HG02759 (cell line): ENCODE data around the gene RCN1.
"Not testable (repeated sequence)": the region's sequence is repeated elsewhere in the genome, so short reads cannot be mapped to it uniquely, and the experiment has no call there.

Experiments
- ATAC-seq: cut with Tn5 transposase; IDR thresholded peaks from one replicate; pipeline ENCODE4 v1.9.1; 2021; ENCODE audit warnings: mild to moderate bottlenecking, moderate library complexity; ENCODE audit not compliant: unreplicated experiment

RCN1 gene

GRCh38 chr11:32073644-32074026, 17.2 kb upstream of the RCN1 start:
- no peak for ATAC-seq

- no peak for ATAC-seq
These were observed 11.3 kb upstream of the RCN1 start for GRCh38 chr11:32079553-32079952.

DNA sequence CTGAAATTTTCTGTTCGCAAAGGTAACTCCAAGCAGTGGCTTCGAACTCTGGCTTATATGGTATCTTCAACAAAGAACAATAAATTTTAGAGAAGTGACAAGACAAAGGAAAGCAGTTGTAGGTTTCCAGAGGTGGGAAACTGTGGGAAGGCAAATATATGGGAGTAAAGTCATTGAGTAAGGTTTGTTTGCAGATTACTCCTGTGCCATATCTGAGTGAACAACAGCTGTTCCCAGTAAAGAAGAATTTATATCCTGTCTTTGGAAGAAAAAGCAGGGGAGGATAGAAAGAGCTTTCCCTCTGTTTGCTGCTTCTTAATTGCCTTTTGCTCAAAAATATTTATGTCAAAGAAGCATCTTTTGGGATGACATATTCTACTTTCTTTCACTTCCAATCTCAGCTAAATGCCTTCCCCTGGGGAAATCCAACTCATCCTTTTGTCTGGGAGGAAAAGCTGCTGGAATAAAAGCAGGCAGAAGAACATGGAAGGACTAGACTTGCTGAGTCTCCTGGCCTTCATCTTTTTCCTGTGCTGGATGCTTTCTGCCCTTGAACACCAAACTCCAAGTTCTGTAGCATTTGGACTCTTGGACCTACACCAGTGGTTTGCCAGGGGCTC, 10.4 kb upstream of the RCN1 start:
- ATAC-seq, result no peak

GRCh38 chr11:32081129-32081641, 9.7 kb upstream of the RCN1 start:
- ATAC-seq, result peak; percentile 79

GRCh38 chr11:32081901-32082300, 9.0 kb upstream of the RCN1 start:
- ATAC-seq, result no peak

DNA sequence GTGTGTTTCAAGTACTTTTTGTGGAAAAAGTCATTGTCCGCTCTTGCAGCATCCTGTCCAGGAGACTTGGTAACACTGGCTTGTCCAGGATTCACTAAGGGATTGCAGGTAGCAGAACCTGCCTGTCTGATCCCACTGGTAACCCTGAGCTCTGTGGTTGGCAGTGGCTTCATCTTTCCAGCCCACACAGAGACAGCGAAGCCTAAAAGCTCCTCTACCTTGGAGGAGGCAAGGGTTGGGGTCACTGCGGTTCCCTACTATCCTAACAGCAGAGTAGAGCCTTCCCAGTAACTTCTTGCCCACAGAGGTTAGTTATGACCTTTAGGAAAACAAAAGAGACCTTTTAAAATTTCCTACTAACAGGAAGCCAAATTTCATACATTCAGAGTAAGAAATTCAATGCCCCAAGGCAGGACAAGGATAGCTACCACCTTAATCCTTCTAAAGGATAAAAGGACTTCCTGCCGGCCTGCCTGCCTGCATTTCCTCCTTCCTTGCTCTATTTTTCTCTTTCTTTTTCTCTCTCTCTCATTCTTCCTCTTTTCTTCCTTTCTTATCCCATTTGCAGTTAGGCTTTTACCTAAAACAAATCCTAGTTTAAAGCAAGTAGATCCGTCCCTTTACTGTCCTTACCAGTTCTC, 8.4 kb upstream of the RCN1 start:
- no peak for ATAC-seq

DNA sequence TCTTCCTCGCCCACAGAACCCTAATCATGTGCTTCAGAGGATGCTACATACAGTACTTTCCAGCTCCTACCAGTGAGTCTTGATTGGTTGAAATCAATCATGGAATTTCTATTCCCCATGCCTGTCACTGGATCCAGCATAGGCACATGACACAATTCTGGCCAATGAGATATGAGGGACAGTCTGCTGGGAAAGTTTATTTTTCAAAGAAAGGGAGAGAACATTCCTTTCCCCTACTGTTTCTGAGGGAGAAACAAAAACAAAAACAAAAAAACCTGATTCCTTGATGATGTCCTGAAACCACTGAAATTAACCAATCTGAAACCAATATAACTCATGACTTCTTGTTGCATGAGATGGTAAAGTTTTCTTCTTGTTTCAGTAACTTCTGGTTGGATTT, 3.3 kb upstream of the RCN1 start:
- ATAC-seq, result no peak

GRCh38 chr11:32088117-32088941, 2.5 kb upstream of the RCN1 start:
- peak; percentile 28 for ATAC-seq

DNA sequence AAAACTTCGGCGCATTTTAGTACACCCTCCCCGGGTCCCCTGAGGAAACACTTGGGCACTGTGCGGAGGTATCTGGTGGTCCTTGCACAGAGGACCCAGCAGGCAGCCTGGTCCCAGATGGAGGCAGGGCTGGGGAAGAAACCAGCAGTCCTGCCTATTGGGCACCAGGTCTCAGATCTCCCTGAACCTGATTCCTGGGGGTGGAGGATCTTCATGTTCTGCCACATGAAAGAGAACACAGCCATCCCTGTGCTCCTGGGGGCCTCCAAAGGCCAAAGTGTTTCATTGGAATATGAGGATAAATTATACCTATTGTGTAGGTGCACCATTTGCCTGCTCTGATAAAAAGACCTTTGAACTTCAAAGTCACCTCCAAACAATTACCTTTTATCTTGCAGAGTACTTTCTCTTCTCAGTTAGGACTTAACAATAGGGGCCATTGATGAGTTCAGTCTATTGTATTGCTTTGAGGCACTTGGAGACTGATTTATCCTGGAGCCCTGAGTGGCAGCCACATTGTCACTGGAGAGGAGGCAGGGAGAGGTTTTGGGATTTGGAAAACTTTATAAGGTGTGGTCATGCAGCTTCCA, 1.8 kb downstream of the RCN1 start:
- ATAC-seq, result no peak

DNA sequence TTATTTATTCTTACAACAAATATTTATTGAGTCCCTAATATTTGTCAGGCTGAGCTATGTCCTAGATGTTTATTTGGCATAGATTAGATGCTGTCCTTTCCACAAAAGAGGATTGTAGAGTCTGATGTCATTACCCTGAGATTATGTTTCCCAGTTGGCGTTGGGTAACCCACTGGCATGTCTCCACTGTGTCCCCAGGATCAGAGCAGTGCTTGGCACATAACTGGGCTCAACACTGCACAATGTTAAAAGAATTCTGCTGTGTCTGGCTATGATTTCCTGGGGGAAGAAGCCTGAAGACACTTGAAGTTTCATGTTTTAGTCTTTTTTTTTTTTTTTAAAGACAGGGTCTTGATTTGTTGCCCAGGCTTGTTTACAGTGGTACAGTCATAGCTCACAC, 4.0 kb downstream of the RCN1 start:
- no peak for ATAC-seq

- no peak for ATAC-seq
These were observed 7.4 kb downstream of the RCN1 start for GRCh38 chr11:32098142-32098903.

DNA sequence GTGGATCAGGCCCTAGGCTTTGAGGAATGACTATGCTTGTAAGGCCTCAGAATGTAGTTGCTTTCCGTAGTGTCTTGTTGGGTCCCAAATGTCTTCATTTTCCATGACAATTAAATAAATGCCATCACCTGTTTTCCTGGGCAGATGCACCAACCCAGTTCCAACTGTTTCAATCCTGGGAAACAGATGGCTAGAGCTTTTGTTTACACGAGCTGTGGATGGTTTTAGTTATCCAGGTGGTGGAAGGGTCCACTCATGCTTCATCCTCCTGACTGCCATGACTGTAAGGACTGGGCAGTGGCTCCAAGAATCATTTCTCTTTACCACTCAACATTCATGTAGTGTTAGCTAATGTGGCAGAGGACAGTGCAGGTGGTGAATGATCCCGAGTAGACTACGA, 8.6 kb downstream of the RCN1 start:
- no peak for ATAC-seq

GRCh38 chr11:32100495-32100894, 9.6 kb downstream of the RCN1 start:
- ATAC-seq, result no peak

GRCh38 chr11:32101791-32102190, 10.9 kb downstream of the RCN1 start:
- ATAC-seq, result no peak

GRCh38 chr11:32103121-32103719, 12.3 kb downstream of the RCN1 start:
- not testable (repeated sequence) for ATAC-seq

- no peak for ATAC-seq
These were observed 13.1 kb downstream of the RCN1 start for GRCh38 chr11:32103941-32104340.

DNA sequence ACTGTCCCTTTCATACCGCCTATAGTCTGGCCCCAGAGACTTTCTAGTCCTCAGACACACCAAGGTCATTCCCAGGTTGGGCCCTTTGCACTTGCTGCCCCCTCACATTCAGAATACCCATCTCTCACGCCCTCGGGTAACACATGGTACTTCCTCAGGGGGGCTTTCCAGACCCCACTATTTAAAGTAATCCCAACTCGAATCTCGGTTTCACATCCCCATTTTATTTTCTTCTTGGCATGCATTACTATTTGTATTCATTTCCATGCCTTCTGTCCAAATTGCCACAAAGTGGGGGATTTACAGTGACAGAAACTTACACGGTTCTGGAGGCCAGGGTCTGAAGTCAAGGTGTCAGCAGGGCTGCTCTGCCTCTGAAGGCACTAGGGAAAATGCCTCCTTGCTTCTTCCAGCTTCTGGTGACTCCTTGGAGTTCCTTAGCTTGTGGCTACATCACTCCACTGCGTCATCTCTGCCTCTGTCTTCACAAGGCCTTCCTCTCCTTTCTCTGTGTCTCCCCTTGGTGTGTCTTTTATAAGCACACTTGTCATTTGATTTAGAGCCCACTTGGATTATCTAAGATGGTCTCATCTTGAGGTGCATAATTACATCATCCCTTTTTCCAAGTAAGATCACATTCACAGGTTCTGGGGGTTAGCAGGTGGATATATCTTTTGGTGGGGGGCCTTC, 15.1 kb downstream of the RCN1 start:
- peak; percentile 86 for ATAC-seq

DNA sequence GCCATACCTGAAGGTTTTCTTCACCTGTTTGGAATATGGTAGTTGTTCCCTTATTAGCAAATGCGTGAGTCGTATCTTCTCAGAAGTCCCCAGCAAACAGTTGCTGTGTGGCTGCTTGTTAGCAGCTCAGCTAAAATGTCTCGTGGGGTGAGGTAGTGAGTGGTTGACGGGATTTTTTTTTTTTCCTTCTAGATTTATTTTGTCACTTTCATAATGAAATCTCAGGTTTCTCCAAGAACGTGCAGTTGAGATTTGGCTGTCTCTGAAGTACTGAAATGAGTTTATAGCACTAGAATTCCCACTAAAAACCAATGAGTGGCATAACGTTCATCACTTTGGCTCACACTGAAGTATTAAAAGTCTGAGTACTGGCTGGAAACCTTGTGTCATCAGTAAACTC, 16.8 kb downstream of the RCN1 start:
- no peak for ATAC-seq

DNA sequence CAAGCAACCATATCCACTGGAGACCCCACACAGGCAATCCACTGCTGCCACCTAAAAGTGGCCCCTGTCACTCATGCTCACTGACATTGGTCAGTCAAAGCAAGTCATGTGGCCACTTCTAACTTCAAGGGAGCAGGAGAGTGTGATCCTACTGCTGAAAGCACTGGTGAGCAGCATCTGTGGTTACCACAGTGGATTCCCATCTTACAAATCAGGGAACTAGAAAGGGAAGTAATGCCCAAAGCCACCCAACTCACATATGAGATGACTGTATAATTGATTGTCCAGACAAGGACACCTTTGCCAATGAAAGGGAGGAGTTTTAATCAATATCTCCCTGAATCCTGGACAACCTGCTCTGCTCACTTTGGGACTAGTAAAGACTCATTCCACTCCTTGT, 17.7 kb downstream of the RCN1 start:
- no peak for ATAC-seq

DNA sequence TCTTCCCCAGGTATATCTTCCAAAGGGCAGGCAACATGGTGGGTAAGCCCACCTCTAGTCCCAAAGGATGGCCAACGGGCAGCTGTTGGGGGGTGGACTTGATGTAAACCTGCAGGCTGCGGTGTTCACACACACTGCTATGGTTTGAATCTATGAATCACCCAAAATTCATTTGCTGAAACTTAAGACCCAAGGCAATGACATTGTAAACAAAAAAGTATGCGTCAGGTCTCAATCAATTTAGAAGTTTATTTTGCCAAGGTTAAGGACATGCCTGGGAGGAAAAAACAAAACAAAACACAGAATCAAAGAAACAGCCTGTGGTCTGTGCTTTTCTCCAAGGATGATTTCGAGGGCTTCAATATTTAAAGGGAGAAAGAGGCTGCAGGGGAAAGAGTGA, 18.3 kb downstream of the RCN1 start:
- no peak for ATAC-seq
